ENCODE data around the gene PPIL1. TPM values are rescaled to one million over a fixed set of nuclear protein-coding genes. Genes with fewer than 3 reads are reported as not detected.

The PPIL1 gene
- total and polyA plus RNA-seq, 10 of the 15 experiments (the other 5 are each of a cell fraction or from before 2014, with no cell fraction given), result 39.5 to 95.8 (median 70.5) TPM

DNA sequence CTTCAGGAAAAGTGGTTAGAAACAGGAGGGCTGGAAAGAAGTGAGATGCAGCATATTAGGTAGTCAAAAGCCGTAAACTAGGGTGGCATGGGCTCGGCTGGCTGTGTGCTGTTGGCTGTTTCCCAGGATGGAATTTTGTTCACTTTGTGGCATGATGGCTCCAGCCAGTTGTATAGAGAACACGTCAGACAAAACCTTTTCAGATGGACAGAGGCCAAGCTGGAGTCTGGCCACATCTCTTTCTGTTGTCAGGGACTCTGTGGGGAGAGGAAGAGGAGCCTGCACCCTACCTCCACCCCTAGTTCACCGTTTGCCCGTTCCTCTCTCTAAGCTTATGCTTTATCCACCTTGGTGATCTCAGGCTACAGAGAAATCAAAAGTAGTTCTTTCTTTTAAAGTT lies 33.2 kb upstream of the PPIL1 start:
- Histone ChIP-seq H2AFZ (ENCODE audit: control insufficient read depth, low read depth, low read length) (no peak overlapping the region), H3K4me2 (ENCODE audit: control insufficient read depth, insufficient read depth) (no peak overlapping the region), H3K79me2 (ENCODE audit: control insufficient read depth, insufficient read depth, low read length) (no peaks in the 10 kb centered on the region), H3K9ac (ENCODE audit: control insufficient read depth, insufficient read depth, low read length) (no peak overlapping the region), H3K27me3 (replicated peaks in 1 of 2; ENCODE audit: control insufficient read depth in 2 of 2, insufficient read depth in 2 of 2, low read length in 1 of 2) (no peaks in the 10 kb centered on the region), H3K27ac (ENCODE audit: control insufficient read depth, insufficient read depth) (no peak overlapping the region), H3K4me1 (ENCODE audit: control insufficient read depth, insufficient read depth, low read length) (peaks cover 13% of the 10 kb centered on the region), H4K20me1 (ENCODE audit: control insufficient read depth, insufficient read depth) (no peaks in the 10 kb centered on the region), H3K4me3 (no peak overlapping the region), H3K9me3 (replicated peaks; ENCODE audit: control insufficient read depth, insufficient read depth, low read length) (no peaks in the 10 kb centered on the region), H3K36me3 (ENCODE audit: control insufficient read depth in 2 of 2, insufficient read depth in 2 of 2, low read length in 1 of 2) (peaks cover 0 to 2% of the 10 kb centered on the region in 2 experiments; a peak in 1 of 4 replicates)
- in situ Hi-C loops (cut with MboI), result no loop called here
- POLR2A ChIA-PET, result interaction anchor here (0.6 to 1.3 kb wide), 2 partner anchors 12 to 237 kb away, joined by 3 read pairs; no protein-coding TSS in a partner anchor
- DNase-seq (ENCODE audit: low read depth, low spot score), result no peak
- no TSS peak for BruUV-seq (replicated peaks)
- CTCF ChIA-PET, result interaction anchor here (0.8 kb wide), 1 partner anchor 110 kb away, joined by 3 read pairs; no protein-coding TSS in a partner anchor
- intact Hi-C loops (cut with micrococcal nuclease; ENCODE audit: unreplicated experiment), result no loop called here
- SMC1A ChIA-PET (ENCODE audit: uncharacterized antibody, unreplicated experiment), result interaction anchor here (0.5 to 1.1 kb wide), 3 partner anchors 13 to 783 kb away, joined by 3 to 4 read pairs (median 3); no protein-coding TSS in a partner anchor
- 93% methylated on average over 5 of the region's 5 CpGs for WGBS (ENCODE audit: insufficient coverage, insufficient replicate concordance, low lambda C conversion rate, missing lambda C conversion rate)
- RAD21 ChIA-PET (ENCODE audit: unreplicated experiment), result interaction anchor here (1.4 kb wide), 1 partner anchor 110 kb away, joined by 4 read pairs; no protein-coding TSS in a partner anchor
- no peak for FAIRE-seq
- no peak for ATAC-seq
- TF ChIP-seq NFXL1 (IDR thresholded peaks at IDR 0.05; ENCODE audit: borderline replicate concordance) (no peak), SMAD1 (IDR thresholded peaks at IDR 0.05; ENCODE audit: low read depth, partially characterized antibody) (no peak), IKZF2 (IDR thresholded peaks at IDR 0.05) (no peak), PAX5 (IDR thresholded peaks at IDR 0.05; ENCODE audit: borderline replicate concordance, low read depth, low read length) (no peak), SP1 (IDR thresholded peaks at IDR 0.05; ENCODE audit: low read depth, low read length) (no peak), LARP7 (IDR thresholded peaks at IDR 0.05) (no peak)
- TF ChIP-seq, protein P1, sequence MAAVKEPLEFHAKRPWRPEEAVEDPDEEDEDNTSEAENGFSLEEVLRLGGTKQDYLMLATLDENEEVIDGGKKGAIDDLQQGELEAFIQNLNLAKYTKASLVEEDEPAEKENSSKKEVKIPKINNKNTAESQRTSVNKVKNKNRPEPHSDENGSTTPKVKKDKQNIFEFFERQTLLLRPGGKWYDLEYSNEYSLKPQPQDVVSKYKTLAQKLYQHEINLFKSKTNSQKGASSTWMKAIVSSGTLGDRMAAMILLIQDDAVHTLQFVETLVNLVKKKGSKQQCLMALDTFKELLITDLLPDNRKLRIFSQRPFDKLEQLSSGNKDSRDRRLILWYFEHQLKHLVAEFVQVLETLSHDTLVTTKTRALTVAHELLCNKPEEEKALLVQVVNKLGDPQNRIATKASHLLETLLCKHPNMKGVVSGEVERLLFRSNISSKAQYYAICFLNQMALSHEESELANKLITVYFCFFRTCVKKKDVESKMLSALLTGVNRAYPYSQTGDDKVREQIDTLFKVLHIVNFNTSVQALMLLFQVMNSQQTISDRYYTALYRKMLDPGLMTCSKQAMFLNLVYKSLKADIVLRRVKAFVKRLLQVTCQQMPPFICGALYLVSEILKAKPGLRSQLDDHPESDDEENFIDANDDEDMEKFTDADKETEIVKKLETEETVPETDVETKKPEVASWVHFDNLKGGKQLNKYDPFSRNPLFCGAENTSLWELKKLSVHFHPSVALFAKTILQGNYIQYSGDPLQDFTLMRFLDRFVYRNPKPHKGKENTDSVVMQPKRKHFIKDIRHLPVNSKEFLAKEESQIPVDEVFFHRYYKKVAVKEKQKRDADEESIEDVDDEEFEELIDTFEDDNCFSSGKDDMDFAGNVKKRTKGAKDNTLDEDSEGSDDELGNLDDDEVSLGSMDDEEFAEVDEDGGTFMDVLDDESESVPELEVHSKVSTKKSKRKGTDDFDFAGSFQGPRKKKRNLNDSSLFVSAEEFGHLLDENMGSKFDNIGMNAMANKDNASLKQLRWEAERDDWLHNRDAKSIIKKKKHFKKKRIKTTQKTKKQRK (IDR thresholded peaks at IDR 0.05; ENCODE audit: low read depth, low read length), result no peak
- TF ChIP-seq, protein P2, sequence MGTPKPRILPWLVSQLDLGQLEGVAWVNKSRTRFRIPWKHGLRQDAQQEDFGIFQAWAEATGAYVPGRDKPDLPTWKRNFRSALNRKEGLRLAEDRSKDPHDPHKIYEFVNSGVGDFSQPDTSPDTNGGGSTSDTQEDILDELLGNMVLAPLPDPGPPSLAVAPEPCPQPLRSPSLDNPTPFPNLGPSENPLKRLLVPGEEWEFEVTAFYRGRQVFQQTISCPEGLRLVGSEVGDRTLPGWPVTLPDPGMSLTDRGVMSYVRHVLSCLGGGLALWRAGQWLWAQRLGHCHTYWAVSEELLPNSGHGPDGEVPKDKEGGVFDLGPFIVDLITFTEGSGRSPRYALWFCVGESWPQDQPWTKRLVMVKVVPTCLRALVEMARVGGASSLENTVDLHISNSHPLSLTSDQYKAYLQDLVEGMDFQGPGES (IDR thresholded peaks at IDR 0.05), result no peak
- TF ChIP-seq, protein P3, sequence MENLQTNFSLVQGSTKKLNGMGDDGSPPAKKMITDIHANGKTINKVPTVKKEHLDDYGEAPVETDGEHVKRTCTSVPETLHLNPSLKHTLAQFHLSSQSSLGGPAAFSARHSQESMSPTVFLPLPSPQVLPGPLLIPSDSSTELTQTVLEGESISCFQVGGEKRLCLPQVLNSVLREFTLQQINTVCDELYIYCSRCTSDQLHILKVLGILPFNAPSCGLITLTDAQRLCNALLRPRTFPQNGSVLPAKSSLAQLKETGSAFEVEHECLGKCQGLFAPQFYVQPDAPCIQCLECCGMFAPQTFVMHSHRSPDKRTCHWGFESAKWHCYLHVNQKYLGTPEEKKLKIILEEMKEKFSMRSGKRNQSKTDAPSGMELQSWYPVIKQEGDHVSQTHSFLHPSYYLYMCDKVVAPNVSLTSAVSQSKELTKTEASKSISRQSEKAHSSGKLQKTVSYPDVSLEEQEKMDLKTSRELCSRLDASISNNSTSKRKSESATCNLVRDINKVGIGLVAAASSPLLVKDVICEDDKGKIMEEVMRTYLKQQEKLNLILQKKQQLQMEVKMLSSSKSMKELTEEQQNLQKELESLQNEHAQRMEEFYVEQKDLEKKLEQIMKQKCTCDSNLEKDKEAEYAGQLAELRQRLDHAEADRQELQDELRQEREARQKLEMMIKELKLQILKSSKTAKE (IDR thresholded peaks at IDR 0.05; ENCODE audit: low read depth, poor library complexity, severe bottlenecking), result no peak
- TF ChIP-seq, protein P4, sequence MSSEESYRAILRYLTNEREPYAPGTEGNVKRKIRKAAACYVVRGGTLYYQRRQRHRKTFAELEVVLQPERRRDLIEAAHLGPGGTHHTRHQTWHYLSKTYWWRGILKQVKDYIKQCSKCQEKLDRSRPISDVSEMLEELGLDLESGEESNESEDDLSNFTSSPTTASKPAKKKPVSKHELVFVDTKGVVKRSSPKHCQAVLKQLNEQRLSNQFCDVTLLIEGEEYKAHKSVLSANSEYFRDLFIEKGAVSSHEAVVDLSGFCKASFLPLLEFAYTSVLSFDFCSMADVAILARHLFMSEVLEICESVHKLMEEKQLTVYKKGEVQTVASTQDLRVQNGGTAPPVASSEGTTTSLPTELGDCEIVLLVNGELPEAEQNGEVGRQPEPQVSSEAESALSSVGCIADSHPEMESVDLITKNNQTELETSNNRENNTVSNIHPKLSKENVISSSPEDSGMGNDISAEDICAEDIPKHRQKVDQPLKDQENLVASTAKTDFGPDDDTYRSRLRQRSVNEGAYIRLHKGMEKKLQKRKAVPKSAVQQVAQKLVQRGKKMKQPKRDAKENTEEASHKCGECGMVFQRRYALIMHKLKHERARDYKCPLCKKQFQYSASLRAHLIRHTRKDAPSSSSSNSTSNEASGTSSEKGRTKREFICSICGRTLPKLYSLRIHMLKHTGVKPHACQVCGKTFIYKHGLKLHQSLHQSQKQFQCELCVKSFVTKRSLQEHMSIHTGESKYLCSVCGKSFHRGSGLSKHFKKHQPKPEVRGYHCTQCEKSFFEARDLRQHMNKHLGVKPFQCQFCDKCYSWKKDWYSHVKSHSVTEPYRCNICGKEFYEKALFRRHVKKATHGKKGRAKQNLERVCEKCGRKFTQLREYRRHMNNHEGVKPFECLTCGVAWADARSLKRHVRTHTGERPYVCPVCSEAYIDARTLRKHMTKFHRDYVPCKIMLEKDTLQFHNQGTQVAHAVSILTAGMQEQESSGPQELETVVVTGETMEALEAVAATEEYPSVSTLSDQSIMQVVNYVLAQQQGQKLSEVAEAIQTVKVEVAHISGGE (CRISPR knock-in tag; IDR thresholded peaks at IDR 0.05), result no peak
- TF ChIP-seq, protein P5, sequence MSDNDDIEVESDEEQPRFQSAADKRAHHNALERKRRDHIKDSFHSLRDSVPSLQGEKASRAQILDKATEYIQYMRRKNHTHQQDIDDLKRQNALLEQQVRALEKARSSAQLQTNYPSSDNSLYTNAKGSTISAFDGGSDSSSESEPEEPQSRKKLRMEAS (IDR thresholded peaks at IDR 0.05; ENCODE audit: low read depth, low read length), result no peak

All from GM12878 (cell line).